IMR-90 (cell line): Measurements from ENCODE around the gene MEN1. TPM values are rescaled to one million over a fixed set of nuclear protein-coding genes. Genes with fewer than 3 reads are reported as not detected.
A peak's percentile ranks its signal among the peaks of the same experiment; 100 is the strongest.

Experiments used
- BHLHE40 ChIP-seq: fragments of 150-350 bp; IDR thresholded peaks from 2 replicates; pipeline ENCODE4 v1.6.1; 2016; ENCODE audit warnings: mild to moderate bottlenecking, low read depth, low read length
- SMC3 ChIP-seq: fragments of 150-350 bp; IDR thresholded peaks from 2 replicates; pipeline ENCODE4 v1.6.1; 2016; ENCODE audit warnings: low read depth, mild to moderate bottlenecking, antibody characterized with exemption, low read length, moderate library complexity
- polyA plus RNA-seq, 3 experiments: library from polyadenylated mRNA; depleted of rRNA; stranded (reverse); fragments of >200 nt; gene quantifications; 2 replicates each; pipeline ENCODE4 v1.2.3, GENCODE V29; 2012; ENCODE audit warnings: low replicate concordance in 1 of 3
- total RNA-seq: library from RNA; depleted of rRNA; stranded (reverse); fragments of >200 nt; gene quantifications from 2 replicates; pipeline ENCODE4 v1.2.3, GENCODE V29; 2012
- TF ChIP-seq, protein P1 (sequence below): fragments of 150-350 bp; IDR thresholded peaks from 2 replicates; pipeline ENCODE4 v1.6.1; 2017; ENCODE audit warnings: mild to moderate bottlenecking, antibody characterized with exemption, low read length, low read depth

Gene MEN1
- total and polyA plus RNA-seq, 2 of the 4 experiments (the other 2 are of a cell fraction), result 8.8 to 35.7 TPM

DNA sequence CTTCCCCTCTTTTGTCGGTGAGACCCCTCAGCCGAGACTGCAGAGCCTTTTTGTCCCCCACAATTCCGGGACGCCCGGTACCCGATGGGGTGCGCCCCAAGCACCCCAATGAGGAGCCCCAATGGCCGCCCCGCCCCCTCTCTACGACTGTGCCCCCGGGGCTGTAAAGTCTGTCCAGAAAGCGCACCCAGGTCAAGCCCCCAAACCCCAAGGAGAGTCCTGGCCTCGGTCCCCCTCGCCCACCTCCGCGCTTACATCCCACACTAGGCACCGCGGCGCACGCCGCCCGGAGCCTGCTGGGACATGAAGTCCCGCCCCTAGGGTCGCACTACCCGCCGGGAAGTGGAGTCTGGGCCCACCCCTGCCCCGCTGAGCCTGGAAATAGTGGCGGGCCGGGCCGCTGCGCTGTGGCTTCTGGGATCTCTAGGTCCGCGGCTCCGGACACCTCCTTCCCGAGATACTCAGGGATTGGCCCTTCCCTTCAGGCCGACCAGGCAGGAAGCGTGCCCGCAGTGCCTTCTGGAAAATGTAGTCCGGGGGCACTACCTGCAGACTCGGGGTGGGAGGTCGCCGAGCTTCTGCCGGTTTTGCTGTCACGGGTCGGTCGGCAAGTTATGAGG is at the start of gene MEN1 (continued):
- TF ChIP-seq BHLHE40 (peak; percentile 59; the same call in 1 of the 2 replicates), SMC3 (no peak)
- TF ChIP-seq, protein P1, sequence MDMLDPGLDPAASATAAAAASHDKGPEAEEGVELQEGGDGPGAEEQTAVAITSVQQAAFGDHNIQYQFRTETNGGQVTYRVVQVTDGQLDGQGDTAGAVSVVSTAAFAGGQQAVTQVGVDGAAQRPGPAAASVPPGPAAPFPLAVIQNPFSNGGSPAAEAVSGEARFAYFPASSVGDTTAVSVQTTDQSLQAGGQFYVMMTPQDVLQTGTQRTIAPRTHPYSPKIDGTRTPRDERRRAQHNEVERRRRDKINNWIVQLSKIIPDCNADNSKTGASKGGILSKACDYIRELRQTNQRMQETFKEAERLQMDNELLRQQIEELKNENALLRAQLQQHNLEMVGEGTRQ, result no peak
